Suprapubic skin (tissue), 4 donors: Measurements from ENCODE around the gene HCFC1.

Source experiments
- EP300 ChIP-seq: sonication (generic); formaldehyde crosslinking; IDR thresholded peaks from one replicate; pipeline ENCODE4 v1.6.1; 2017; ENCODE audit warnings: antibody characterized with exemption
- POLR2A ChIP-seq, 2 donors: fragments of 450-650 bp; IDR thresholded peaks; one replicate each; pipeline ENCODE4 v1.6.1; 2017; ENCODE audit warnings: antibody characterized with exemption in 2 of 2, mild to moderate bottlenecking in 2 of 2, moderate library complexity in 2 of 2
- POLR2AphosphoS5 ChIP-seq, 3 donors: sonication (generic); formaldehyde crosslinking; IDR thresholded peaks; one replicate each; pipeline ENCODE4 v1.6.1; 2017; ENCODE audit warnings: antibody characterized with exemption in 3 of 3
- TF ChIP-seq, protein P1 (sequence below), 2 donors: fragments of 200-600 bp in 1 of 2; fragments of 450-650 bp in 1 of 2; sonication (generic) in 1 of 2; IDR thresholded peaks; one replicate each; pipeline ENCODE4 v1.5.1; 2016 to 2019; ENCODE audit warnings: antibody characterized with exemption in 2 of 2, mild to moderate bottlenecking in 1 of 2, moderate library complexity in 1 of 2

DNA sequence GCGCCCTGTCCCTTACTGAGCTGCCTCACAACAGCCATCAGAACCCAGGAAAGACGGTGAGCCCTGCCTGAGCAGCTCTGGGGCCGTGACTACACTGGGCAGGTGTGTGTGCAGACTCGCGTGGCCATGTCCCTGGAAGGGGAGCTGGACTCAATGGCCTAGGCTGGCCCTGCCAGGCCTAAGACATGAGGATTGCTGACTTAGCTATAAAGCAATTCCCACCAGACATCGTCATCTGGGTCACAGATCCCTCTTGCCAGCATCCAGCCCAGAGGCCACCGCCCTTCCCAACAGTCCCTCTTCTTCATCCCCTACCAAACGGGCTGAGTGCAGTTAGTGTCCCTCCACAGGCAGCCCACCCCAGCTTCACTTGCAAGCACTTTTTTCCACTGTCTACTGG is 40.5 kb downstream of the HCFC1 start:
- TF ChIP-seq POLR2AphosphoS5 (IDR thresholded peaks at IDR 0.05) = no peak
- TF ChIP-seq, protein P1, sequence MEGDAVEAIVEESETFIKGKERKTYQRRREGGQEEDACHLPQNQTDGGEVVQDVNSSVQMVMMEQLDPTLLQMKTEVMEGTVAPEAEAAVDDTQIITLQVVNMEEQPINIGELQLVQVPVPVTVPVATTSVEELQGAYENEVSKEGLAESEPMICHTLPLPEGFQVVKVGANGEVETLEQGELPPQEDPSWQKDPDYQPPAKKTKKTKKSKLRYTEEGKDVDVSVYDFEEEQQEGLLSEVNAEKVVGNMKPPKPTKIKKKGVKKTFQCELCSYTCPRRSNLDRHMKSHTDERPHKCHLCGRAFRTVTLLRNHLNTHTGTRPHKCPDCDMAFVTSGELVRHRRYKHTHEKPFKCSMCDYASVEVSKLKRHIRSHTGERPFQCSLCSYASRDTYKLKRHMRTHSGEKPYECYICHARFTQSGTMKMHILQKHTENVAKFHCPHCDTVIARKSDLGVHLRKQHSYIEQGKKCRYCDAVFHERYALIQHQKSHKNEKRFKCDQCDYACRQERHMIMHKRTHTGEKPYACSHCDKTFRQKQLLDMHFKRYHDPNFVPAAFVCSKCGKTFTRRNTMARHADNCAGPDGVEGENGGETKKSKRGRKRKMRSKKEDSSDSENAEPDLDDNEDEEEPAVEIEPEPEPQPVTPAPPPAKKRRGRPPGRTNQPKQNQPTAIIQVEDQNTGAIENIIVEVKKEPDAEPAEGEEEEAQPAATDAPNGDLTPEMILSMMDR (IDR thresholded peaks at IDR 0.05) = no peak
- TF ChIP-seq EP300 = no peak
- TF ChIP-seq POLR2A (IDR thresholded peaks at IDR 0.05) = no peak
